Mucosa of gallbladder (tissue), 1 donor: Measurements from ENCODE around the gene CYP3A7. TPM values are rescaled to one million over a fixed set of nuclear protein-coding genes. Genes with fewer than 3 reads are reported as not detected.
"Not testable (repeated sequence)": the region's sequence is repeated elsewhere in the genome, so short reads cannot be mapped to it uniquely, and the experiment has no call there.

Source experiments
- DNase-seq: peaks from one replicate; pipeline ENCODE4 v3.0.0-alpha.2; 2020; ENCODE audit warnings: low spot score
- total RNA-seq: library from RNA; stranded (reverse); gene quantifications from one replicate; pipeline ENCODE4 v1.2.1, GENCODE V29; 2021
- donor health status: DM: no; HTN: no; CAD: no.

CYP3A7 gene
- total RNA-seq, 1 donor from 2014 or later, result 92.6 TPM

DNA sequence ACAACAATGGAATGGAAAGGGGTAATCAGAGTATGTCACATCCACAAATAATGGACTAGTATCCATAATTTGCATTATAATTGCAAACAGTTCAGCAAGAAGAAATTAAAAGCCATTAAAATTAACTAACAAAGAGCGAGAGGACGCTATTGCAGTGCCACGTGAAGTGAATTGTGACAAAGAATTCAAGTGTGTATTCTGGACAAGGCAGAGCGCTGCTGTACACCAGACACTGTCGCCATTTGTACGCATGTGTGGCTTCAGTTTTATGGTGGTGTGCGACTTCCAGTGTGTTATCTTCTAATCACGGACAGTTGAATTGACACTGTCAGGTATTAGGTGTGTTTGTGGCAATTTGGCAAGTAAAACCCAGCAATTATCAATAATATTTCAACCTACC lies 66.5 kb downstream of the CYP3A7 start:
- no peak for DNase-seq

GRCh38 chr7:99667179-99667578 lies 67.8 kb downstream of the CYP3A7 start:
- DNase-seq, result no peak

DNA sequence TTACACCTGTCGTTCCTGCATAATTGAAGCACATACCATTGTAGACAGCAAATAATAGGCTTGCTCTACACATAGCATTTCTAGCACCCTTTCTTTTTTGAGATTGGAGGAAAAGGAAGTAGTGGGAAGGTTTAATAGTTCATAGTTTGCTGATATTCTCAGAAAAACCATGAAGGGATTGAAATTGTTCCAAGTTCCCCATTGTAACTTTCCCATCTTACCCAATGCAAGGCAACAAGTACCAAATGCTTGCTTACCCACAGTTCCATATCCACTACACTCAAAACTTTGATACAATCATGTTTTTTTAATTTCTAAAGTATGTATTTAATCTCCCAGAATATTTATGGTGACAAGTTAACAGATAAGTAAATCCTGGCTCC lies 69.0 kb downstream of the CYP3A7 start:
- no peak for DNase-seq

GRCh38 chr7:99665312-99666012 lies 69.5 kb downstream of the CYP3A7 start:
- DNase-seq, result no peak

- DNase-seq, result not testable (repeated sequence)
Observed at GRCh38 chr7:99657879-99658278, 77.1 kb downstream of the CYP3A7 start.

Other genes with a start within 250 kb of the CYP3A7 start
- gene ZNF394, start 234.9 kb downstream of the CYP3A7 start, total RNA-seq, result 27.3 TPM
- gene ZKSCAN5, start 230.5 kb downstream of the CYP3A7 start, total RNA-seq, result 8.0 TPM
- 7.3 TPM for gene FAM200A, start 183.1 kb downstream of the CYP3A7 start, total RNA-seq
- gene ZNF655, start 176.6 kb downstream of the CYP3A7 start, total RNA-seq, result 52.5 TPM
- gene TMEM225B, start 136.9 kb downstream of the CYP3A7 start, total RNA-seq, result 0.35 TPM
- 16.8 TPM for gene ZSCAN25, start 118.2 kb downstream of the CYP3A7 start, total RNA-seq
- gene CYP3A5, start 55.2 kb downstream of the CYP3A7 start, total RNA-seq, result 223 TPM
- 9.7 TPM for gene CYP3A4, start 49.0 kb upstream of the CYP3A7 start, total RNA-seq
- not detected for gene CYP3A43, start 92.8 kb upstream of the CYP3A7 start, total RNA-seq
- not detected for gene OR2AE1, start 141.8 kb upstream of the CYP3A7 start, total RNA-seq
- gene TRIM4, start 184.3 kb upstream of the CYP3A7 start, total RNA-seq, result 33.1 TPM
- gene GJC3, start 194.4 kb upstream of the CYP3A7 start, total RNA-seq, result 0.26 TPM
- 104 TPM for gene AZGP1, start 240.8 kb upstream of the CYP3A7 start, total RNA-seq